ENCODE measurements around the gene RAD1.
"Not testable (repeated sequence)": the region's sequence is repeated elsewhere in the genome, so short reads cannot be mapped to it uniquely, and the experiment has no call there.

RAD1 gene

GRCh38 chr5:34928267-34928666 is 13.0 kb upstream of the RAD1 start:
- TF ChIP-seq POLR2A (IDR thresholded peaks at IDR 0.05; ENCODE audit: low read length) (no peak), GATA1 (IDR thresholded peaks at IDR 0.05; ENCODE audit: low read depth, low read length) (no peak)
- no peak for DNase-seq

- TF ChIP-seq GATA1 (IDR thresholded peaks at IDR 0.05; ENCODE audit: low read depth, low read length) (no peak), POLR2A (IDR thresholded peaks at IDR 0.05; ENCODE audit: low read length) (no peak)
- no peak for DNase-seq
Observed at GRCh38 chr5:34927785-34928184, 12.5 kb upstream of the RAD1 start.

- TF ChIP-seq POLR2A (IDR thresholded peaks at IDR 0.05; ENCODE audit: low read length) (no peak), GATA1 (IDR thresholded peaks at IDR 0.05; ENCODE audit: low read depth, low read length) (no peak)
- no peak for DNase-seq
Observed at GRCh38 chr5:34926318-34926888, 11.1 kb upstream of the RAD1 start.

GRCh38 chr5:34924462-34924765 is 9.1 kb upstream of the RAD1 start:
- TF ChIP-seq GATA1 (IDR thresholded peaks at IDR 0.05; ENCODE audit: low read depth, low read length) (no peak), POLR2A (IDR thresholded peaks at IDR 0.05; ENCODE audit: low read length) (no peak)
- no peak for DNase-seq

- DNase-seq: peak; percentile 85 to 90
- TF ChIP-seq POLR2A (IDR thresholded peaks at IDR 0.05; ENCODE audit: low read length) (peak; percentile 29), GATA1 (IDR thresholded peaks at IDR 0.05; ENCODE audit: low read depth, low read length) (no peak)
Observed at GRCh38 chr5:34923694-34924461, 8.6 kb upstream of the RAD1 start.

GRCh38 chr5:34923256-34923655 is 8.0 kb upstream of the RAD1 start:
- not testable (repeated sequence) for DNase-seq

- TF ChIP-seq POLR2A (IDR thresholded peaks at IDR 0.05; ENCODE audit: low read length): no peak
- TF ChIP-seq GATA1 (IDR thresholded peaks at IDR 0.05; ENCODE audit: low read depth, low read length): no peak
- DNase-seq: peak; percentile 25 to 41
Observed at GRCh38 chr5:34919077-34919476, 3.8 kb upstream of the RAD1 start.

- TF ChIP-seq POLR2A (IDR thresholded peaks at IDR 0.05; ENCODE audit: low read length) (no peak), GATA1 (IDR thresholded peaks at IDR 0.05; ENCODE audit: low read depth, low read length) (no peak)
- DNase-seq: peak in 1 of 2 experiments; percentile 3
Observed at GRCh38 chr5:34918025-34918424, 2.7 kb upstream of the RAD1 start.

- DNase-seq: peak; percentile 60 to 64
- TF ChIP-seq GATA1 (IDR thresholded peaks at IDR 0.05; ENCODE audit: low read depth, low read length) (no peak), POLR2A (IDR thresholded peaks at IDR 0.05; ENCODE audit: low read length) (no peak)
Observed at GRCh38 chr5:34916518-34916917, 1.2 kb upstream of the RAD1 start.

GRCh38 chr5:34915856-34916192 is 520 bp upstream of the RAD1 start:
- no peak for TF ChIP-seq GATA1 (IDR thresholded peaks at IDR 0.05; ENCODE audit: low read depth, low read length)

GRCh38 chr5:34914671-34915138 is 599 bp downstream of the RAD1 start:
- TF ChIP-seq GATA1 (IDR thresholded peaks at IDR 0.05; ENCODE audit: low read depth, low read length) (no peak), POLR2A (IDR thresholded peaks at IDR 0.05; ENCODE audit: low read length) (no peak)
- DNase-seq: peak; percentile 67 to 70

More at GRCh38 chr5:34915856-34916192, 520 bp upstream of the RAD1 start:
- peak in 1 of 2 experiments; percentile 62 for DNase-seq

GRCh38 chr5:34913072-34913471 is 2.2 kb downstream of the RAD1 start:
- TF ChIP-seq POLR2A (IDR thresholded peaks at IDR 0.05; ENCODE audit: low read length) (no peak), GATA1 (IDR thresholded peaks at IDR 0.05; ENCODE audit: low read depth, low read length) (no peak)
- DNase-seq: no peak

GRCh38 chr5:34905564-34905963 is 9.7 kb downstream of the RAD1 start:
- TF ChIP-seq POLR2A (IDR thresholded peaks at IDR 0.05; ENCODE audit: low read length): no peak
- no peak for TF ChIP-seq GATA1 (IDR thresholded peaks at IDR 0.05; ENCODE audit: low read depth, low read length)
- peak in 1 of 2 experiments; percentile 22 for DNase-seq

- peak in 1 of 2 experiments; percentile 13 for DNase-seq
- TF ChIP-seq GATA1 (IDR thresholded peaks at IDR 0.05; ENCODE audit: low read depth, low read length) (no peak), POLR2A (IDR thresholded peaks at IDR 0.05; ENCODE audit: low read length) (no peak)
Observed at GRCh38 chr5:34903260-34903659, 12.0 kb downstream of the RAD1 start.

GRCh38 chr5:34900652-34901051 is 14.7 kb downstream of the RAD1 start:
- no peak for DNase-seq
- no peak for TF ChIP-seq GATA1 (IDR thresholded peaks at IDR 0.05; ENCODE audit: low read depth, low read length)
